Lung (tissue), 13 donors: ENCODE measurements around the gene WDR82. TPM values are rescaled to one million over a fixed set of nuclear protein-coding genes. Genes with fewer than 3 reads are reported as not detected.

ENCODE experiments used
- ATAC-seq: fragments of 200-7000 bp; cut with Tn5 transposase; one replicate; pipeline ENCODE4 v1.9.1; 2020; ENCODE audit warnings: moderate number of reproducible peaks; ENCODE audit not compliant: insufficient read depth, low FRiP score
- DNase-seq, 3 donors: peaks; one replicate each; pipeline ENCODE4 v3.0.0-alpha.2; 2013 to 2017
- H3K27ac ChIP-seq, 2 donors: one replicate each; pipeline ENCODE4 v1.5.1; 2013; ENCODE audit warnings: mild to moderate bottlenecking in 2 of 2, moderate library complexity in 2 of 2, control low read depth in 1 of 2, inconsistent platforms in 1 of 2, low read depth in 1 of 2, low read length in 1 of 2
- H3K27me3 ChIP-seq, 3 donors: one replicate each; pipeline ENCODE4 v1.5.1; 2013; ENCODE audit warnings: low read length in 2 of 3; ENCODE audit not compliant: control insufficient read depth in 3 of 3, insufficient read depth in 3 of 3
- H3K36me3 ChIP-seq, 4 donors: one replicate each; pipeline ENCODE4 v1.5.1; 2013; ENCODE audit warnings: low read length in 4 of 4, mild to moderate bottlenecking in 1 of 4, moderate library complexity in 1 of 4; ENCODE audit not compliant: control insufficient read depth in 4 of 4, insufficient read depth in 4 of 4
- H3K4me1 ChIP-seq, 5 donors: one replicate each; pipeline ENCODE4 v1.5.1; 2013; ENCODE audit warnings: low read length in 5 of 5, mild to moderate bottlenecking in 2 of 5, moderate library complexity in 1 of 5; ENCODE audit not compliant: control insufficient read depth in 5 of 5, insufficient read depth in 5 of 5
- H3K4me3 ChIP-seq: one replicate; pipeline ENCODE4 v1.5.1; 2013; ENCODE audit warnings: mild to moderate bottlenecking, control low read depth, moderate library complexity
- H3K9ac ChIP-seq, 2 donors: one replicate each; pipeline ENCODE4 v1.5.1; 2013; ENCODE audit warnings: low read length in 2 of 2, control low read depth in 1 of 2; ENCODE audit not compliant: insufficient read depth in 1 of 2
- H3K9me3 ChIP-seq, 4 donors: one replicate each; pipeline ENCODE4 v1.5.1; 2013; ENCODE audit warnings: low read length in 3 of 4, mild to moderate bottlenecking in 1 of 4, moderate library complexity in 1 of 4; ENCODE audit not compliant: control insufficient read depth in 4 of 4, insufficient read depth in 3 of 4
- WGBS, 2 donors: extraction: QIAGEN DNeasy Blood & Tissue Kit; methylation state at CpG; one replicate each; pipeline ENCODE4 v1.1.7; 2013; 5-methylcytosine and 5-hydroxymethylcytosine counted together
- polyA plus RNA-seq, 2 donors: library from polyadenylated mRNA; stranded (reverse); fragments of 200-250 nt; gene quantifications; one replicate each; pipeline ENCODE4 v1.2.1, GENCODE V29; 2013
- small RNA-seq: library from RNA; depleted of rRNA; stranded (forward); fragments of <200 nt; gene quantifications from one replicate; pipeline ENCODE3, GENCODE V24; 2014; ENCODE audit warnings: low replicate concordance
- total RNA-seq, 2 donors: library from RNA; depleted of rRNA in 1 of 2; stranded (reverse); fragments of >200 nt in 1 of 2; gene quantifications; one replicate each; pipeline ENCODE4 v1.2.1, GENCODE V29; 2014 to 2021
- TF ChIP-seq, protein P1 (sequence below): IDR thresholded peaks from 2 replicates; pipeline ENCODE4 v1.5.1; 2012; ENCODE audit warnings: mild to moderate bottlenecking; ENCODE audit errors: control extremely low read depth, extremely low read depth
- donor health status: control.
- donor health status: control.
- donor health status: Bipolar disorder and iron deficiency.
- donor health status: healthy.
- donor health status: DM: yes; HTN: yes; CAD: no.

WDR82 gene
- total and polyA plus RNA-seq, 4 donors = 19.4 to 72.8 (median 51.1) TPM

DNA sequence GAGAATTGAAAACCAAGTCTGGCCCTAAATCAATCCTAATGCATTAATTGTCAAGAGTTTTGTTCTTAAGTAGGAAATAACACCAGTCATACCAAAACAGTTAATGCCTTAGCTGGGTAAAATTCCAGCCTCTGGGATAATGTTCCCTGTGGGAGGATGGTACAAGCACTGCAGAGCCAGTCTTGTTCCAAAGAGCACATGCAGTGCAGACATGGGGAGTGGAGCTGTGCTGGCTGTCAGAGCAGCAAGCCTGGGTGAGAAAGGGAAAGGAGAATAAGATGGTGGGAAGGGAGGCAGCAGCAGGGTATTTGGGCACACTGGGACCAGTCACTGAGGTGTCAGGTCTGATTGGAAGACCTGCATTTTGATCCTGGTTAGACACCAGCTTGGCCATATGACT lies 68.4 kb downstream of the WDR82 start:
- no peak for ATAC-seq

DNA sequence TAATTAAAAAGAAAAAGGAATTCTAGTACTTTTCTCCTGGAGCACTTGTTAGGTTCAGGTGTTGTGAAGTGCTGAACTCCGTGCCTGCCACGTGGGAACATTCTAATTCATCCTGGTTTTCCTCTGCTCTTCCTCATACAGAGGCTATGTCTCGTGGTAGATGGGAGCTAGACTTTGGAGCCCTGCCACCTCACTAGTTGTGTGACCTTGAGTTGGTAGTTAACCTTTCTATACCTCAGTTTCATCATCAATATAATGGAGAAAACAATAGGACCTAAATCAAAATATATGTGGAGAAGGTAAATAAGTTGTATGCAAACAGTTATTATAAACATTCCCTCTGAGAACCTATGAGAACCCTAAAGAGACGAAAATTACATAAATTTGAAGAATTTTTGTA lies 69.9 kb downstream of the WDR82 start:
- Histone ChIP-seq H3K36me3 (peaks cover 48 to 82% (median 69%) of the 10 kb centered on the region in 4 donors), H3K9me3 (no peaks in the 10 kb centered on the region), H3K27ac (no peak overlapping the region), H3K27me3 (no peaks in the 10 kb centered on the region), H3K4me3 (no peak overlapping the region), H3K9ac (no peak overlapping the region), H3K4me1 (peaks cover 0 to 10% (median 0%) of the 10 kb centered on the region in 5 donors)
- no peak for ATAC-seq
- WGBS, 2 donors = 92 to 96% methylated on average over 4 of the region's 4 CpGs
- TF ChIP-seq, protein P1, sequence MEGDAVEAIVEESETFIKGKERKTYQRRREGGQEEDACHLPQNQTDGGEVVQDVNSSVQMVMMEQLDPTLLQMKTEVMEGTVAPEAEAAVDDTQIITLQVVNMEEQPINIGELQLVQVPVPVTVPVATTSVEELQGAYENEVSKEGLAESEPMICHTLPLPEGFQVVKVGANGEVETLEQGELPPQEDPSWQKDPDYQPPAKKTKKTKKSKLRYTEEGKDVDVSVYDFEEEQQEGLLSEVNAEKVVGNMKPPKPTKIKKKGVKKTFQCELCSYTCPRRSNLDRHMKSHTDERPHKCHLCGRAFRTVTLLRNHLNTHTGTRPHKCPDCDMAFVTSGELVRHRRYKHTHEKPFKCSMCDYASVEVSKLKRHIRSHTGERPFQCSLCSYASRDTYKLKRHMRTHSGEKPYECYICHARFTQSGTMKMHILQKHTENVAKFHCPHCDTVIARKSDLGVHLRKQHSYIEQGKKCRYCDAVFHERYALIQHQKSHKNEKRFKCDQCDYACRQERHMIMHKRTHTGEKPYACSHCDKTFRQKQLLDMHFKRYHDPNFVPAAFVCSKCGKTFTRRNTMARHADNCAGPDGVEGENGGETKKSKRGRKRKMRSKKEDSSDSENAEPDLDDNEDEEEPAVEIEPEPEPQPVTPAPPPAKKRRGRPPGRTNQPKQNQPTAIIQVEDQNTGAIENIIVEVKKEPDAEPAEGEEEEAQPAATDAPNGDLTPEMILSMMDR = no peak
- DNase-seq = no peak

More for the DNA sequence above, 68.4 kb downstream of the WDR82 start:
- Histone ChIP-seq H3K9ac (no peak overlapping the region), H3K27ac (peak overlapping the region in 1 of 2 donors; percentile 78), H3K27me3 (no peaks in the 10 kb centered on the region), H3K36me3 (peaks cover 43 to 81% (median 68%) of the 10 kb centered on the region in 4 donors), H3K9me3 (no peaks in the 10 kb centered on the region), H3K4me1 (peaks cover 0 to 7% (median 0%) of the 10 kb centered on the region in 5 donors), H3K4me3 (no peak overlapping the region)
- no peak for DNase-seq
- TF ChIP-seq, protein P1 = no peak

DNA sequence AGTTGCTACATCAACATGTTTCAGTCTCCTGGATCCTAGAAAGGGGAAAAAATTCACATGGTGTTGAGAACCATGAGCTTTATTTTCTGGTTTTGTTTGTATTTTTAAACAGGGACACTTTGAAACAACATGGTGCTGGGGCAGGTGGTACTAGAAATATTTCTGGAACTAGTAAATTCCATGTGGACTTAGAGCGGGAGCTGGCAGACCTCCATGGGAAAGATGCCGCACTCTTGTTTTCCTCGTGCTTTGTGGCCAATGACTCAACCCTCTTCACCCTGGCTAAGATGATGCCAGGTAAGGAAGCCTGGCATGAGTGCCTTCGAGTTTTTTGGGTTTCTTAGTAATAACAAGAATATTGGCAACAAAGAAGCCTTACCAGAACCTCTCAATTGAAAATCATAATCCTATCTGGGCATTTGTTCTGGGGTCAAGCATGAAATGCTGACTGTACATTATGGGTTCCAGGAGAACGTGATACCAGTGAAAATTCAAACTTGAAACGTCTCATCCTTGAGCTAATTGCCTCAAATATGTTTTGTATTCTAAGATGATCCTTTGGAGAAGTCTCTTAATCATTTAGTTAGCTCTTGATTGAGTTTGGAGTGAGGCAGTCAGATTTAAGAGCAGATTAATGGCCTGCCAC lies 72.6 kb downstream of the WDR82 start:
- no peak overlapping the region for H3K9ac ChIP-seq
- TF ChIP-seq, protein P1 = no peak
- H3K27ac ChIP-seq = no peak overlapping the region
- no peak overlapping the region for H3K4me3 ChIP-seq
- peaks cover 47 to 75% (median 61%) of the 10 kb centered on the region in 4 donors for H3K36me3 ChIP-seq
- WGBS, 2 donors = 70 to 89% methylated on average over 6 of the region's 6 CpGs
- no peaks in the 10 kb centered on the region for H3K9me3 ChIP-seq
- H3K4me1 ChIP-seq = peaks cover 0 to 9% (median 0%) of the 10 kb centered on the region in 5 donors
- ATAC-seq (no peak), DNase-seq (no peak)
- H3K27me3 ChIP-seq = no peaks in the 10 kb centered on the region

Small RNAs within 50 kb of the gene (small RNA-seq; reads per million reads assigned to genes)
- gene MIR135A1 (0.73 reads per million, percentile 74 among the genes with 10 or more reads in this experiment), gene MIRLET7G (2,374 reads per million, percentile 100 among the genes with 10 or more reads in this experiment)

Other genes starting within 250 kb of the WDR82 start
- gene DUSP7, start 222.1 kb downstream of the WDR82 start, total RNA-seq = 10 to 100 TPM; 16.5 to 36.2 TPM
- gene DUSP7, start 222.1 kb downstream of the WDR82 start, polyA plus RNA-seq = 10 to 100 TPM; 10.2 to 25.2 TPM
- 1 to 10 TPM; 3.9 to 5.4 TPM for gene POC1A, start 124.2 kb downstream of the WDR82 start, total RNA-seq
- 1 to 10 TPM; 2.3 to 4.1 TPM for gene POC1A, start 124.2 kb downstream of the WDR82 start, polyA plus RNA-seq
- gene ALAS1, start 80.5 kb downstream of the WDR82 start, total RNA-seq = 10 to 100 TPM; 38.7 to 85.1 TPM
- gene ALAS1, start 80.5 kb downstream of the WDR82 start, polyA plus RNA-seq = 10 to 100 TPM; 56.8 to 57.6 TPM
- 1 to 10 TPM in 1 of 2 donors, under 1 TPM in 1; 0.20 to 1.1 TPM for gene TLR9, start 53.0 kb downstream of the WDR82 start, total RNA-seq
- under 1 TPM; 0.37 TPM for gene TLR9, start 53.0 kb downstream of the WDR82 start, polyA plus RNA-seq
- gene TWF2, start 39.5 kb downstream of the WDR82 start, total RNA-seq = 10 to 100 TPM; 25.7 to 90.3 TPM
- gene TWF2, start 39.5 kb downstream of the WDR82 start, polyA plus RNA-seq = 100 to 1,000 TPM in 1 of 2 donors, 10 to 100 TPM in 1; 31.1 to 104 TPM
- gene PPM1M, start 32.9 kb downstream of the WDR82 start, total RNA-seq = 10 to 100 TPM; 18.2 to 45.0 TPM
- 10 to 100 TPM; 25.0 to 53.6 TPM for gene PPM1M, start 32.9 kb downstream of the WDR82 start, polyA plus RNA-seq
- 10 to 100 TPM in 1 of 2 donors, 1 to 10 TPM in 1; 8.7 to 22.3 TPM for gene GLYCTK, start 9.2 kb upstream of the WDR82 start, total RNA-seq
- 10 to 100 TPM; 12.4 to 14.0 TPM for gene GLYCTK, start 9.2 kb upstream of the WDR82 start, polyA plus RNA-seq
- 10 to 100 TPM; 14.5 to 21.5 TPM for gene DNAH1, start 37.7 kb upstream of the WDR82 start, total RNA-seq
- 1 to 10 TPM; 6.1 to 8.3 TPM for gene DNAH1, start 37.7 kb upstream of the WDR82 start, polyA plus RNA-seq
- 10 to 100 TPM; 39.9 to 76.4 TPM for gene BAP1, start 131.4 kb upstream of the WDR82 start, total RNA-seq
- gene BAP1, start 131.4 kb upstream of the WDR82 start, polyA plus RNA-seq = 10 to 100 TPM; 57.0 to 57.4 TPM
- gene PHF7, start 132.0 kb upstream of the WDR82 start, total RNA-seq = 1 to 10 TPM; 6.5 to 7.1 TPM
- 1 to 10 TPM; 3.9 to 5.4 TPM for gene PHF7, start 132.0 kb upstream of the WDR82 start, polyA plus RNA-seq
- 10 to 100 TPM; 10.6 to 30.8 TPM for gene SEMA3G, start 166.5 kb upstream of the WDR82 start, total RNA-seq
- 10 to 100 TPM in 1 of 2 donors, 1 to 10 TPM in 1; 5.1 to 19.1 TPM for gene SEMA3G, start 166.5 kb upstream of the WDR82 start, polyA plus RNA-seq
- 10 to 100 TPM; 31.3 to 35.6 TPM for gene TNNC1, start 175.4 kb upstream of the WDR82 start, total RNA-seq
- 100 to 1,000 TPM in 1 of 2 donors, 10 to 100 TPM in 1; 17.3 to 250 TPM for gene TNNC1, start 175.4 kb upstream of the WDR82 start, polyA plus RNA-seq
- 100 to 1,000 TPM in 1 of 2 donors, 10 to 100 TPM in 1; 80.0 to 127 TPM for gene NISCH, start 177.0 kb upstream of the WDR82 start, total RNA-seq
- 10 to 100 TPM; 37.8 to 47.3 TPM for gene NISCH, start 177.0 kb upstream of the WDR82 start, polyA plus RNA-seq
- gene STAB1, start 216.7 kb upstream of the WDR82 start, total RNA-seq = 100 to 1,000 TPM in 1 of 2 donors, 10 to 100 TPM in 1; 53.1 to 205 TPM
- gene STAB1, start 216.7 kb upstream of the WDR82 start, polyA plus RNA-seq = 100 to 1,000 TPM; 182 to 220 TPM